Renal pelvis (tissue), 12 donors: ENCODE measurements around the gene PDE7B. TPM values are rescaled to one million over a fixed set of nuclear protein-coding genes. Genes with fewer than 3 reads are reported as not detected.

ENCODE experiments used
- DNase-seq: peaks from one replicate; pipeline ENCODE4 v3.0.0-alpha.2; 2013
- long read RNA-seq, 16 experiments: transcript quantifications; one replicate each; lab custom pipeline, GENCODE V29; 2026
- polyA plus RNA-seq, 3 donors: library from polyadenylated mRNA; unstranded; fragments of 120-200 nt; gene quantifications; one replicate each; pipeline ENCODE4 v1.2.1, GENCODE V29; 2013; ENCODE audit not compliant: insufficient read length in 3 of 3

PDE7B gene
- polyA plus RNA-seq, result 1 to 10 TPM; 6.1 to 9.8 (median 8.1) TPM
- long read RNA-seq, donor 1, full-length matches to known transcripts, result 3 of 3 reads
- long read RNA-seq, donor 1, partial matches to known transcripts, result 0 of 3 reads
- long read RNA-seq, donor 1, other reads (novel, unspliced or antisense), result 0 of 3 reads
- long read RNA-seq, donor 2, full-length matches to known transcripts, result 1 of 1 reads
- long read RNA-seq, donor 2, partial matches to known transcripts, result 0 of 1 reads
- long read RNA-seq, donor 2, other reads (novel, unspliced or antisense), result 0 of 1 reads
- long read RNA-seq, donor 3, full-length matches to known transcripts, result 1 of 1 reads
- long read RNA-seq, donor 3, partial matches to known transcripts, result 0 of 1 reads
- long read RNA-seq, donor 3, other reads (novel, unspliced or antisense), result 0 of 1 reads
- long read RNA-seq, donor 4, full-length matches to known transcripts, result 1 of 1 reads
- long read RNA-seq, donor 4, partial matches to known transcripts, result 0 of 1 reads
- long read RNA-seq, donor 4, other reads (novel, unspliced or antisense), result 0 of 1 reads
- long read RNA-seq, donor 5, result 0 reads
- long read RNA-seq, donor 6, full-length matches to known transcripts, result 2 of 2 reads
- long read RNA-seq, donor 6, partial matches to known transcripts, result 0 of 2 reads
- long read RNA-seq, donor 6, other reads (novel, unspliced or antisense), result 0 of 2 reads
- long read RNA-seq, donor 7, full-length matches to known transcripts, result 2 of 10 reads
- long read RNA-seq, donor 7, partial matches to known transcripts, result 8 of 10 reads
- long read RNA-seq, donor 7, other reads (novel, unspliced or antisense), result 0 of 10 reads
- long read RNA-seq, donor 8, result 0 reads
- long read RNA-seq, donor 9, full-length matches to known transcripts, result 2 of 2 reads
- long read RNA-seq, donor 9, partial matches to known transcripts, result 0 of 2 reads
- long read RNA-seq, donor 9, other reads (novel, unspliced or antisense), result 0 of 2 reads
- long read RNA-seq, donor 10, result 0 reads
- long read RNA-seq, donor 11, full-length matches to known transcripts, result 1 of 1 reads
- long read RNA-seq, donor 11, partial matches to known transcripts, result 0 of 1 reads
- long read RNA-seq, donor 11, other reads (novel, unspliced or antisense), result 0 of 1 reads
- long read RNA-seq, donor 12, full-length matches to known transcripts, result 4 of 4 reads
- long read RNA-seq, donor 12, partial matches to known transcripts, result 0 of 4 reads
- long read RNA-seq, donor 12, other reads (novel, unspliced or antisense), result 0 of 4 reads
- long read RNA-seq, donor 13, full-length matches to known transcripts, result 2 of 2 reads
- long read RNA-seq, donor 13, partial matches to known transcripts, result 0 of 2 reads
- long read RNA-seq, donor 13, other reads (novel, unspliced or antisense), result 0 of 2 reads
- long read RNA-seq, donor 14, full-length matches to known transcripts, result 3 of 3 reads
- long read RNA-seq, donor 14, partial matches to known transcripts, result 0 of 3 reads
- long read RNA-seq, donor 14, other reads (novel, unspliced or antisense), result 0 of 3 reads
- long read RNA-seq, donor 15, result 0 reads
- long read RNA-seq, donor 16, full-length matches to known transcripts, result 1 of 1 reads
- long read RNA-seq, donor 16, partial matches to known transcripts, result 0 of 1 reads
- long read RNA-seq, donor 16, other reads (novel, unspliced or antisense), result 0 of 1 reads

GRCh38 chr6:135851442-135852271 lies at the start of gene PDE7B:
Gene PDE7B (plus strand): TSS chr6:135851701.
- DNase-seq, result peak; percentile 77

- no peak for DNase-seq
These were observed 49.6 kb upstream of the PDE7B start for GRCh38 chr6:135801755-135802465.

- DNase-seq, result no peak
These were observed 41.0 kb upstream of the PDE7B start for GRCh38 chr6:135810486-135810885.

GRCh38 chr6:135811170-135811569 lies 40.3 kb upstream of the PDE7B start:
- DNase-seq, result no peak

GRCh38 chr6:135811644-135812526 lies 39.6 kb upstream of the PDE7B start:
- no peak for DNase-seq

GRCh38 chr6:135813401-135813800 lies 38.1 kb upstream of the PDE7B start:
- no peak for DNase-seq

- DNase-seq, result no peak
These were observed 37.5 kb upstream of the PDE7B start for GRCh38 chr6:135814043-135814442.

- DNase-seq, result no peak
These were observed 36.3 kb upstream of the PDE7B start for GRCh38 chr6:135815216-135815615.

- no peak for DNase-seq
These were observed 34.5 kb upstream of the PDE7B start for GRCh38 chr6:135817035-135817434.

- no peak for DNase-seq
These were observed 31.8 kb upstream of the PDE7B start for GRCh38 chr6:135819665-135820064.

GRCh38 chr6:135820340-135820739 lies 31.2 kb upstream of the PDE7B start:
- DNase-seq, result no peak

GRCh38 chr6:135823851-135824250 lies 27.6 kb upstream of the PDE7B start:
- no peak for DNase-seq

- DNase-seq, result no peak
These were observed 25.2 kb upstream of the PDE7B start for GRCh38 chr6:135826236-135826804.

- no peak for DNase-seq
These were observed 23.5 kb upstream of the PDE7B start for GRCh38 chr6:135828021-135828420.

GRCh38 chr6:135830452-135830881 lies 21.0 kb upstream of the PDE7B start:
- no peak for DNase-seq

GRCh38 chr6:135831016-135831415 lies 20.5 kb upstream of the PDE7B start:
- no peak for DNase-seq

GRCh38 chr6:135832166-135832565 lies 19.3 kb upstream of the PDE7B start:
- no peak for DNase-seq

- no peak for DNase-seq
These were observed 17.7 kb upstream of the PDE7B start for GRCh38 chr6:135833771-135834170.
